ENCODE results near the gene NUMBL.
"Not testable (repeated sequence)": the region's sequence is repeated elsewhere in the genome, so short reads cannot be mapped to it uniquely, and the experiment has no call there.

NUMBL gene

GRCh38 chr19:40649903-40650675 lies 40.4 kb downstream of the NUMBL start:
- not testable (repeated sequence) for H3K27ac Mint-ChIP-seq; H3K27me3 Mint-ChIP-seq (ENCODE audit: low read depth); H3K9me3 Mint-ChIP-seq; H3K4me1 Mint-ChIP-seq (ENCODE audit: low read depth); H3K4me3 Mint-ChIP-seq; H3K36me3 Mint-ChIP-seq (ENCODE audit: low read depth)

- no peaks in the 10 kb centered on the region for H3K9me3 Mint-ChIP-seq
- no peak overlapping the region for H3K27ac Mint-ChIP-seq
- H3K27me3 Mint-ChIP-seq (ENCODE audit: low read depth), result peaks cover 6% of the 10 kb centered on the region
- no peaks in the 10 kb centered on the region for H3K36me3 Mint-ChIP-seq (ENCODE audit: low read depth)
- no peak overlapping the region for H3K4me3 Mint-ChIP-seq
- peaks cover 2% of the 10 kb centered on the region for H3K4me1 Mint-ChIP-seq (ENCODE audit: low read depth)
These were observed 43.7 kb downstream of the NUMBL start for GRCh38 chr19:40646743-40647254.

GRCh38 chr19:40642757-40643305 lies 47.6 kb downstream of the NUMBL start:
- Mint-ChIP-seq H3K4me1 (ENCODE audit: low read depth) (peaks cover 2% of the 10 kb centered on the region), H3K36me3 (ENCODE audit: low read depth) (no peaks in the 10 kb centered on the region)

GRCh38 chr19:40642051-40642706 lies 48.3 kb downstream of the NUMBL start:
- H3K4me3 Mint-ChIP-seq, result no peak overlapping the region
- peaks cover 6% of the 10 kb centered on the region for H3K27me3 Mint-ChIP-seq (ENCODE audit: low read depth)
- no peak overlapping the region for H3K27ac Mint-ChIP-seq
- H3K9me3 Mint-ChIP-seq, result no peaks in the 10 kb centered on the region
- H3K4me1 Mint-ChIP-seq (ENCODE audit: low read depth), result peaks cover 2% of the 10 kb centered on the region
- no peaks in the 10 kb centered on the region for H3K36me3 Mint-ChIP-seq (ENCODE audit: low read depth)

More at GRCh38 chr19:40642757-40643305, 47.6 kb downstream of the NUMBL start:
- Mint-ChIP-seq H3K4me3 (no peak overlapping the region), H3K27ac (no peak overlapping the region), H3K9me3 (no peaks in the 10 kb centered on the region), H3K27me3 (ENCODE audit: low read depth) (peaks cover 6% of the 10 kb centered on the region)

GRCh38 chr19:40641281-40641680 lies 49.2 kb downstream of the NUMBL start:
- H3K4me3 Mint-ChIP-seq, result no peak overlapping the region
- H3K9me3 Mint-ChIP-seq, result no peaks in the 10 kb centered on the region
- H3K36me3 Mint-ChIP-seq (ENCODE audit: low read depth), result no peaks in the 10 kb centered on the region
- H3K27ac Mint-ChIP-seq, result no peak overlapping the region
- peaks cover 2% of the 10 kb centered on the region for H3K4me1 Mint-ChIP-seq (ENCODE audit: low read depth)
- peaks cover 6% of the 10 kb centered on the region for H3K27me3 Mint-ChIP-seq (ENCODE audit: low read depth)

GRCh38 chr19:40640744-40641143 lies 49.7 kb downstream of the NUMBL start:
- Mint-ChIP-seq H3K27me3 (ENCODE audit: low read depth) (peaks cover 2% of the 10 kb centered on the region), H3K4me1 (ENCODE audit: low read depth) (peaks cover 1% of the 10 kb centered on the region), H3K27ac (no peak overlapping the region), H3K4me3 (no peak overlapping the region), H3K36me3 (ENCODE audit: low read depth) (no peaks in the 10 kb centered on the region), H3K9me3 (no peaks in the 10 kb centered on the region)

GRCh38 chr19:40639638-40639982 lies 50.8 kb downstream of the NUMBL start:
- Mint-ChIP-seq H3K4me1 (ENCODE audit: low read depth) (peaks cover 1% of the 10 kb centered on the region), H3K27me3 (ENCODE audit: low read depth) (peaks cover 9% of the 10 kb centered on the region), H3K9me3 (no peaks in the 10 kb centered on the region), H3K36me3 (ENCODE audit: low read depth) (no peaks in the 10 kb centered on the region), H3K4me3 (no peak overlapping the region), H3K27ac (no peak overlapping the region)

- Mint-ChIP-seq H3K27me3 (ENCODE audit: low read depth) (peaks cover 19% of the 10 kb centered on the region), H3K9me3 (no peaks in the 10 kb centered on the region), H3K4me3 (no peak overlapping the region), H3K36me3 (ENCODE audit: low read depth) (no peaks in the 10 kb centered on the region), H3K4me1 (ENCODE audit: low read depth) (peaks cover 4% of the 10 kb centered on the region), H3K27ac (no peak overlapping the region)
These were observed 52.1 kb downstream of the NUMBL start for GRCh38 chr19:40638327-40638726.

GRCh38 chr19:40633207-40633606 lies 57.2 kb downstream of the NUMBL start:
- Mint-ChIP-seq H3K27me3 (ENCODE audit: low read depth) (peaks cover 19% of the 10 kb centered on the region), H3K4me3 (no peak overlapping the region), H3K27ac (no peak overlapping the region), H3K9me3 (no peaks in the 10 kb centered on the region), H3K4me1 (ENCODE audit: low read depth) (peaks cover 7% of the 10 kb centered on the region), H3K36me3 (ENCODE audit: low read depth) (peaks cover 3% of the 10 kb centered on the region)

- peaks cover 7% of the 10 kb centered on the region for H3K4me1 Mint-ChIP-seq (ENCODE audit: low read depth)
- H3K9me3 Mint-ChIP-seq, result no peaks in the 10 kb centered on the region
- H3K27me3 Mint-ChIP-seq (ENCODE audit: low read depth), result peaks cover 19% of the 10 kb centered on the region
- H3K4me3 Mint-ChIP-seq, result no peak overlapping the region
- peaks cover 3% of the 10 kb centered on the region for H3K36me3 Mint-ChIP-seq (ENCODE audit: low read depth)
- H3K27ac Mint-ChIP-seq, result no peak overlapping the region
These were observed 58.0 kb downstream of the NUMBL start for GRCh38 chr19:40632311-40633036.

GRCh38 chr19:40630571-40631160 lies 59.8 kb downstream of the NUMBL start:
- Mint-ChIP-seq H3K9me3 (no peaks in the 10 kb centered on the region), H3K27me3 (ENCODE audit: low read depth) (peaks cover 18% of the 10 kb centered on the region), H3K27ac (no peak overlapping the region), H3K4me1 (ENCODE audit: low read depth) (peaks cover 7% of the 10 kb centered on the region), H3K4me3 (no peak overlapping the region), H3K36me3 (ENCODE audit: low read depth) (peaks cover 3% of the 10 kb centered on the region)

- peaks cover 7% of the 10 kb centered on the region for H3K27me3 Mint-ChIP-seq (ENCODE audit: low read depth)
- H3K9me3 Mint-ChIP-seq, result no peaks in the 10 kb centered on the region
- peaks cover 9% of the 10 kb centered on the region for H3K36me3 Mint-ChIP-seq (ENCODE audit: low read depth)
- no peak overlapping the region for H3K4me3 Mint-ChIP-seq
- H3K4me1 Mint-ChIP-seq (ENCODE audit: low read depth), result peaks cover 9% of the 10 kb centered on the region
- no peak overlapping the region for H3K27ac Mint-ChIP-seq
These were observed 61.1 kb downstream of the NUMBL start for GRCh38 chr19:40629346-40629745.

- Mint-ChIP-seq H3K27ac (no peak overlapping the region), H3K36me3 (ENCODE audit: low read depth) (peaks cover 17% of the 10 kb centered on the region), H3K4me3 (no peak overlapping the region), H3K27me3 (ENCODE audit: low read depth) (no peaks in the 10 kb centered on the region), H3K4me1 (ENCODE audit: low read depth) (peaks cover 9% of the 10 kb centered on the region), H3K9me3 (no peaks in the 10 kb centered on the region)
These were observed 62.8 kb downstream of the NUMBL start for GRCh38 chr19:40627486-40628279.

Data from T-helper 1 cell treated with Interleukin-12 subunit alpha and Interleukin-12 subunit beta and Interleukin-4 antibody, amounts not matched to agents 30 μg/mL and 1 μg/mL, for 36 hours (primary cell).